Neural progenitor cell (in vitro differentiated cells): ENCODE results near the gene COA8. TPM values are rescaled to one million over a fixed set of nuclear protein-coding genes. Genes with fewer than 3 reads are reported as not detected.
A peak's percentile ranks its signal among the peaks of the same experiment; 100 is the strongest.

ENCODE experiments used
- DNase-seq: peaks from one replicate; pipeline ENCODE4 v3.0.0-alpha.2; 2016; ENCODE audit warnings: low spot score
- H2AFZ ChIP-seq: fragments of 200-600 bp; sonication (generic); replicated peaks from 2 replicates; pipeline ENCODE4 v1.6.1; 2016; ENCODE audit warnings: antibody characterized with exemption
- H3F3A ChIP-seq: fragments of 200-600 bp; sonication (generic); 2 replicates; pipeline ENCODE4 v1.6.1; 2016; ENCODE audit warnings: antibody characterized with exemption, low read depth
- H3K27ac ChIP-seq: fragments of 200-600 bp; sonication (generic); 2 replicates; pipeline ENCODE4 v1.5.1; 2016; ENCODE audit warnings: mild to moderate bottlenecking
- H3K27me3 ChIP-seq: fragments of 200-600 bp; sonication (generic); 2 replicates; pipeline ENCODE4 v1.6.1; 2016; ENCODE audit warnings: mild to moderate bottlenecking, moderate library complexity
- H3K36me3 ChIP-seq: fragments of 200-600 bp; sonication (generic); 2 replicates; pipeline ENCODE4 v1.5.1; 2016
- H3K4me1 ChIP-seq: fragments of 200-600 bp; sonication (generic); 2 replicates; pipeline ENCODE4 v1.6.1; 2016; ENCODE audit warnings: mixed run types
- H3K4me2 ChIP-seq: fragments of 200-600 bp; sonication (generic); 2 replicates; pipeline ENCODE4 v1.6.1; 2016
- H3K4me3 ChIP-seq: fragments of 200-600 bp; sonication (generic); 2 replicates; pipeline ENCODE4 v1.5.1; 2016
- H3K79me2 ChIP-seq: fragments of 200-600 bp; sonication (generic); 2 replicates; pipeline ENCODE4 v1.6.1; 2016; ENCODE audit warnings: low read depth
- H3K9ac ChIP-seq: fragments of 200-600 bp; sonication (generic); 2 replicates; pipeline ENCODE4 v1.6.1; 2016
- H3K9me3 ChIP-seq: fragments of 200-600 bp; sonication (generic); 2 replicates; pipeline ENCODE4 v1.5.1; 2016; ENCODE audit warnings: low read depth
- H4K20me1 ChIP-seq: fragments of 200-600 bp; sonication (generic); 2 replicates; pipeline ENCODE4 v1.6.1; 2016; ENCODE audit warnings: low read depth
- H3K27ac Mint-ChIP-seq: 3 replicates; pipeline ENCODE4 v1.8.0; 2021; ENCODE audit warnings: mixed read lengths
- H3K27me3 Mint-ChIP-seq: 2 replicates; pipeline ENCODE4 v1.8.0; 2022; ENCODE audit warnings: low read depth, mild to moderate bottlenecking, inconsistent platforms, moderate library complexity, mixed read lengths; ENCODE audit not compliant: insufficient read depth
- H3K36me3 Mint-ChIP-seq: 3 replicates; pipeline ENCODE4 v1.8.0; 2021; ENCODE audit warnings: mixed read lengths
- H3K4me1 Mint-ChIP-seq: 3 replicates; pipeline ENCODE4 v1.8.0; 2021; ENCODE audit warnings: mixed read lengths
- H3K4me3 Mint-ChIP-seq: 3 replicates; pipeline ENCODE4 v1.8.0; 2021; ENCODE audit warnings: mild to moderate bottlenecking, moderate library complexity, mixed read lengths
- H3K9me3 Mint-ChIP-seq: 3 replicates; pipeline ENCODE4 v1.8.0; 2020; ENCODE audit warnings: mixed read lengths
- CTCF ChIP-seq: fragments of 200-600 bp; sonication (generic); IDR thresholded peaks from 2 replicates; pipeline ENCODE4 v1.5.1; 2017; ENCODE audit warnings: antibody characterized with exemption, mild to moderate bottlenecking
- EZH2 ChIP-seq: fragments of 200-600 bp; sonication (generic); IDR thresholded peaks from 2 replicates; pipeline ENCODE4 v1.6.1; 2017; ENCODE audit warnings: antibody characterized with exemption, mild to moderate bottlenecking, moderate library complexity
- EZH2phosphoT487 ChIP-seq: fragments of 200-600 bp; sonication (generic); IDR thresholded peaks from 2 replicates; pipeline ENCODE4 v1.6.1; 2017; ENCODE audit warnings: antibody characterized with exemption
- total RNA-seq: library from RNA; depleted of rRNA; stranded (reverse); fragments of >200 nt; gene quantifications from 2 replicates; pipeline ENCODE4 v1.2.3, GENCODE V29; 2015; ENCODE audit warnings: low replicate concordance

The COA8 gene
- total RNA-seq, 1 donor from 2014 or later, result 72.3 TPM

- H3K79me2 ChIP-seq, result no peaks in the 10 kb centered on the region
- Mint-ChIP-seq H3K9me3 (no peaks in the 10 kb centered on the region), H3K27me3 (peaks cover 8% of the 10 kb centered on the region), H3K36me3 (no peaks in the 10 kb centered on the region), H3K4me1 (peaks cover 36% of the 10 kb centered on the region), H3K4me3 (peak overlapping the region; percentile 50), H3K27ac (peak overlapping the region; percentile 96)
- H3K4me3 ChIP-seq, result peak overlapping the region; percentile 42
- peak overlapping the region; percentile 85 for H3K27ac ChIP-seq
- peak overlapping the region; percentile 60 for H3K9ac ChIP-seq
- TF ChIP-seq CTCF (no peak), EZH2 (no peak), EZH2phosphoT487 (no peak)
- H3K9me3 ChIP-seq, result no peaks in the 10 kb centered on the region
- H3F3A ChIP-seq, result peaks cover 7% of the 10 kb centered on the region
- H2AFZ ChIP-seq, result no peak overlapping the region
- H3K27me3 ChIP-seq, result no peaks in the 10 kb centered on the region
- no peaks in the 10 kb centered on the region for H3K36me3 ChIP-seq
- peak; percentile 97 for DNase-seq
- H4K20me1 ChIP-seq, result no peaks in the 10 kb centered on the region
- peaks cover 45% of the 10 kb centered on the region for H3K4me1 ChIP-seq
- H3K4me2 ChIP-seq, result peak overlapping the region; percentile 92
Measured at GRCh38 chr14:103542605-103543088, 20.1 kb upstream of the COA8 start.

GRCh38 chr14:103543140-103543539 lies 19.6 kb upstream of the COA8 start:
- Histone ChIP-seq H3K79me2 (no peaks in the 10 kb centered on the region), H2AFZ (no peak overlapping the region), H3K27me3 (no peaks in the 10 kb centered on the region), H3K9me3 (no peaks in the 10 kb centered on the region), H4K20me1 (no peaks in the 10 kb centered on the region), H3K9ac (no peak overlapping the region), H3K4me1 (peaks cover 45% of the 10 kb centered on the region), H3F3A (peaks cover 7% of the 10 kb centered on the region), H3K4me2 (peak overlapping the region; percentile 92), H3K36me3 (no peaks in the 10 kb centered on the region), H3K4me3 (no peak overlapping the region), H3K27ac (peak overlapping the region; percentile 61)
- no peaks in the 10 kb centered on the region for H3K36me3 Mint-ChIP-seq
- no peak for DNase-seq
- H3K4me1 Mint-ChIP-seq, result peaks cover 36% of the 10 kb centered on the region
- peak overlapping the region; percentile 50 for H3K4me3 Mint-ChIP-seq
- H3K27ac Mint-ChIP-seq, result peak overlapping the region; percentile 96
- H3K9me3 Mint-ChIP-seq, result no peaks in the 10 kb centered on the region
- no peak for TF ChIP-seq CTCF
- no peak for TF ChIP-seq EZH2phosphoT487
- no peak for TF ChIP-seq EZH2
- H3K27me3 Mint-ChIP-seq, result peaks cover 8% of the 10 kb centered on the region

GRCh38 chr14:103543721-103544387 lies 18.9 kb upstream of the COA8 start:
- no peak overlapping the region for H2AFZ ChIP-seq
- H3K27me3 ChIP-seq, result no peaks in the 10 kb centered on the region
- H4K20me1 ChIP-seq, result no peaks in the 10 kb centered on the region
- H3K4me3 ChIP-seq, result no peak overlapping the region
- H3K27me3 Mint-ChIP-seq, result peaks cover 10% of the 10 kb centered on the region
- H3K79me2 ChIP-seq, result no peaks in the 10 kb centered on the region
- no peak overlapping the region for H3K27ac ChIP-seq
- peaks cover 36% of the 10 kb centered on the region for H3K4me1 Mint-ChIP-seq
- H3K9me3 Mint-ChIP-seq, result no peaks in the 10 kb centered on the region
- no peak for TF ChIP-seq EZH2phosphoT487
- no peak for TF ChIP-seq CTCF
- no peak for TF ChIP-seq EZH2
- peaks cover 7% of the 10 kb centered on the region for H3F3A ChIP-seq
- H3K4me3 Mint-ChIP-seq, result no peak overlapping the region
- no peaks in the 10 kb centered on the region for H3K9me3 ChIP-seq
- no peak for DNase-seq
- H3K4me1 ChIP-seq, result peaks cover 45% of the 10 kb centered on the region
- H3K27ac Mint-ChIP-seq, result no peak overlapping the region
- H3K36me3 ChIP-seq, result no peaks in the 10 kb centered on the region
- H3K9ac ChIP-seq, result no peak overlapping the region
- peak overlapping the region; percentile 92 for H3K4me2 ChIP-seq
- H3K36me3 Mint-ChIP-seq, result no peaks in the 10 kb centered on the region
